Lower leg skin (tissue), 3 donors: ENCODE measurements around the gene KRT6B.
"Not testable (repeated sequence)": the region's sequence is repeated elsewhere in the genome, so short reads cannot be mapped to it uniquely, and the experiment has no call there.

Source experiments
- CTCF ChIP-seq, 3 donors: fragments of 450-650 bp; IDR thresholded peaks; one replicate each; pipeline ENCODE4 v1.5.1; 2016; ENCODE audit warnings: antibody characterized with exemption in 3 of 3, mild to moderate bottlenecking in 3 of 3, moderate library complexity in 2 of 3
- POLR2A ChIP-seq, 2 donors: fragments of 450-650 bp; IDR thresholded peaks; one replicate each; pipeline ENCODE4 v1.6.1; 2016 to 2017; ENCODE audit warnings: antibody characterized with exemption in 2 of 2, mild to moderate bottlenecking in 1 of 2, moderate library complexity in 1 of 2

GRCh38 chr12:52487744-52488443 is 35.9 kb upstream of the KRT6B start:
- not testable (repeated sequence) for TF ChIP-seq CTCF, POLR2A (IDR thresholded peaks at IDR 0.05)
